GM12875 (cell line): ENCODE data around the gene UBE2O.

Experiments used
- H3K4me3 ChIP-seq: one replicate; pipeline ENCODE4 v1.5.1; 2011; ENCODE audit warnings: low read depth, low read length, control low read depth
- CTCF ChIP-seq: IDR thresholded peaks from 2 replicates; pipeline ENCODE4 v1.5.1; 2011; ENCODE audit warnings: low read depth, mild to moderate bottlenecking, control low read depth, inconsistent platforms, low read length, moderate library complexity, borderline replicate concordance; ENCODE audit not compliant: insufficient read depth

Gene UBE2O

GRCh38 chr17:76492989-76493501, 40.1 kb upstream of the UBE2O start:
- peak overlapping the region; percentile 26 for H3K4me3 ChIP-seq
- TF ChIP-seq CTCF: no peak

- TF ChIP-seq CTCF: no peak
- H3K4me3 ChIP-seq: peak overlapping the region; percentile 12
These were observed 39.4 kb upstream of the UBE2O start for GRCh38 chr17:76492123-76492988.

- no peak overlapping the region for H3K4me3 ChIP-seq
These were observed 38.5 kb upstream of the UBE2O start for GRCh38 chr17:76491271-76492122.

GRCh38 chr17:76490112-76490710, 37.3 kb upstream of the UBE2O start:
- no peak for TF ChIP-seq CTCF

More at GRCh38 chr17:76491271-76492122, 38.5 kb upstream of the UBE2O start:
- TF ChIP-seq CTCF: no peak

GRCh38 chr17:76487451-76488192, 34.7 kb upstream of the UBE2O start:
- H3K4me3 ChIP-seq: no peak overlapping the region
- no peak for TF ChIP-seq CTCF

More at GRCh38 chr17:76490112-76490710, 37.3 kb upstream of the UBE2O start:
- no peak overlapping the region for H3K4me3 ChIP-seq

GRCh38 chr17:76485569-76485968, 32.6 kb upstream of the UBE2O start:
- TF ChIP-seq CTCF: no peak
- no peak overlapping the region for H3K4me3 ChIP-seq
